Glomerular endothelial cell (primary cell): ENCODE measurements around the gene CD4. TPM values are rescaled to one million over a fixed set of nuclear protein-coding genes. Genes with fewer than 3 reads are reported as not detected.

ENCODE experiments used
- DNase-seq: peaks from one replicate; pipeline ENCODE4 v3.0.0-alpha.2; 2011; ENCODE audit warnings: low read depth, low spot score; ENCODE audit errors: extremely low read depth
- total RNA-seq: library from RNA; depleted of rRNA; stranded (reverse); fragments of >200 nt; gene quantifications from 2 replicates; pipeline ENCODE4 v1.2.3, GENCODE V29; 2015

CD4 gene
- total RNA-seq, 1 donor from 2014 or later, result not detected

DNA sequence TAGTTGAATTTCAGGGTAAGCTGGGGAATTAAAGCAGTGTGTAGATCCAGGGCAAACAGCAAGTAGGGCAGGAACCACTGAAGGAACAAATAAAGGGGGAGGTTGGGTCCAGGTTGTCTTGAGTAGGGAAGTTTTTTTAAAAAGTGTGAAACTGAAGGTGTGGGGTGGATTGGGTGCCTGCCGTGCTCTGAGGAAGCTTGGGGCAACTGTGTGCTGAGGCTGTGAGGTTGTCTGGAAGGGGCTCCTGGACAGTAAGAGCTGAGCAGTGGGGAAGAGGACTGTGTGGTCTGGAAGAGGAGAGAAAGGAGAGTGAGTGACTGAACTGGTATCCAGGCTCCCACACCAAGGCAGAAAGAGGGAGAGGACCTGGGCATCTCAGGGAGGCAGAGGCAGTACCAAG, 21.4 kb downstream of the CD4 start:
- DNase-seq, result no peak

- no peak for DNase-seq
Observed at GRCh38 chr12:6813363-6813762, 24.0 kb downstream of the CD4 start.

DNA sequence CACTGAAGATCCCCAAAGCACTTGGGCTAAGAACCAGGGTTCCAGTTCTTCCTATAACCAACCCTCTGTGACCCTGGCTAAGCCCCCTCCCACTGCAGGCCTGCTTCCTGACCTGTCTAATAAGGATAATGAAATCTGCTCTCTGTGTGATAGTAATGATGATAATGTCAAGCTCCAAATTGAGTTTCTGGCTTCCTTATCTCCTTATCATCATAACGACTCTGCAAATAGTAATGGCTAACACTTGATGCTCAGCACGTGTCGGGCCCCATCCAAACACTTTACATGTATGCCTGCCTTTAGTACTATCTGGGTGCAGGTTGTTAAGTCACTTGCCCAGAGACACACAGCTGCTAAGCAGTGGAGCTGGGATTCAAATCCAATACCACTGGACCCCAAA, 27.3 kb downstream of the CD4 start:
- no peak for DNase-seq

GRCh38 chr12:6817098-6817497, 27.8 kb downstream of the CD4 start:
- DNase-seq, result no peak

DNA sequence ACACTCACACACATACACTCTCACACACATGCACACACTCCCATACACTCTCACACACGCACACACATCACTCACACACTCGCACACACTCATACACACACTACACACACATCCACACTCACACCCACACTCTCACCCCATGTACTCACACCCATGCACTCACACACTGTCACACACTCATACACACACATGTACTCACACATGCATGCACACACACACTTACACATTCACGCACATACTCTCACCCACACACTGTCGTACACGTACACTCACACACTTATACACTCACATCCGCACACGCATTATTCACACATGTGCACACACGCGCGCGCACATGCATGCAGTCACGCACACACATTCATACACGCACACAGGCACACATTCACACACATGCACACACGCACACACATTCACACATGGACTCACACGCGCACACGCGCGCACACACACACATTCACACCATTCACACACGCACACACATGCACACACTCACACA, 28.4 kb downstream of the CD4 start:
- DNase-seq, result no peak

DNA sequence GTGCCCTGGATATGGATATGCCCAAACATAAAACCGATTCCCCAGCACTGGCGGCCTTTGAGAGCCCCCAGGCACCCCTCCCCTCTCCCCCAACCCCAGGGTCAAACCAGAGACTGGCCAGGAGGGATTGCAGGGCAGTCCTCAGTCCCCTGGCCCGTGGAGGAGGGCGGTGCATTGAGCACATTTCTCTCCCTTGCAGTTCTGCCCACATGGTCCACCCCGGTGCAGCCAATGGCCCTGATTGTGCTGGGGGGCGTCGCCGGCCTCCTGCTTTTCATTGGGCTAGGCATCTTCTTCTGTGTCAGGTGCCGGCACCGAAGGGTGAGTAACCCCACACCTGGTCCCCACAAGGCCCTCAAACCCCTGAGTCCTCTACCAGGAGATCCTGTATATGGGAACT, 28.9 kb downstream of the CD4 start:
- no peak for DNase-seq

DNA sequence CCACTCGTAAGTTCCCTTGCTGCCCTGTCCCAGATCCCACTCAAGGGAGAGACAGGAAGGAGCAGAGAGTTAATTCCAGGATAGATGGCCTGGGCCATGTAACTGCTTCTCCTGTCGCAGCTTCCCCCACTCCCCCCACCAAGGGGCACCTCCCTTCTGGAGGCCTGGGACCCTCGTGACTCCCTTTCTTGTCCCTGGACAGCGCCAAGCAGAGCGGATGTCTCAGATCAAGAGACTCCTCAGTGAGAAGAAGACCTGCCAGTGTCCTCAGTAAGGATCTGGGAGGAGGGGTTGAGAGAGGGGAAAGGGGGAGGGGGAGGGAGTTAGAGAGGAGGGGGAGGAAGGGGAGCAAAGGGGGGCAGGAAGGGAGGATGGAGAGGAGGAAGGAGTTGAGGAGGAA, 29.3 kb downstream of the CD4 start:
- DNase-seq, result no peak

DNA sequence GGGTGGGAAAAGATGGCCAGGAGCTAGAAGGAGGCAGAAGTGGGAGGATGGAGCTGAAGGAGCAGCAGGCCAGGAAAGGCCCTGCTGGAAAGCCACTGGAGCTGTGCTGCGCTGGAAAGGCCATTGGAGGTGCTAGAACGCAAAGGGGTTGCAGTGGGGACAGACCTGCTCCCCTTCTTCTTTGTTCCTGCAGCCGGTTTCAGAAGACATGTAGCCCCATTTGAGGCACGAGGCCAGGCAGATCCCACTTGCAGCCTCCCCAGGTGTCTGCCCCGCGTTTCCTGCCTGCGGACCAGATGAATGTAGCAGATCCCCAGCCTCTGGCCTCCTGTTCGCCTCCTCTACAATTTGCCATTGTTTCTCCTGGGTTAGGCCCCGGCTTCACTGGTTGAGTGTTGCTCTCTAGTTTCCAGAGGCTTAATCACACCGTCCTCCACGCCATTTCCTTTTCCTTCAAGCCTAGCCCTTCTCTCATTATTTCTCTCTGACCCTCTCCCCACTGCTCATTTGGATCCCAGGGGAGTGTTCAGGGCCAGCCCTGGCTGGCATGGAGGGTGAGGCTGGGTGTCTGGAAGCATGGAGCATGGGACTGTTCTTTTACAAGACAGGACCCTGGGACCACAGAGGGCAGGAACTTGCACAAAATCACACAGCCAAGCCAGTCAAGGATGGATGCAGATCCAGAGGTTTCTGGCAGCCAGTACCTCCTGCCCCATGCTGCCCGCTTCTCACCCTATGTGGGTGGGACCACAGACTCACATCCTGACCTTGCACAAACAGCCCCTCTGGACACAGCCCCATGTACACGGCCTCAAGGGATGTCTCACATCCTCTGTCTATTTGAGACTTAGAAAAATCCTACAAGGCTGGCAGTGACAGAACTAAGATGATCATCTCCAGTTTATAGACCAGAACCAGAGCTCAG, 30.0 kb downstream of the CD4 start:
- DNase-seq, result no peak

DNA sequence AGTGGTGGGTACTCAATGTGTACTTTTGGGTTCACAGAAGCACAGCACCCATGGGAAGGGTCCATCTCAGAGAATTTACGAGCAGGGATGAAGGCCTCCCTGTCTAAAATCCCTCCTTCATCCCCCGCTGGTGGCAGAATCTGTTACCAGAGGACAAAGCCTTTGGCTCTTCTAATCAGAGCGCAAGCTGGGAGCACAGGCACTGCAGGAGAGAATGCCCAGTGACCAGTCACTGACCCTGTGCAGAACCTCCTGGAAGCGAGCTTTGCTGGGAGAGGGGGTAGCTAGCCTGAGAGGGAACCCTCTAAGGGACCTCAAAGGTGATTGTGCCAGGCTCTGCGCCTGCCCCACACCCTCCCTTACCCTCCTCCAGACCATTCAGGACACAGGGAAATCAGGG, 30.8 kb downstream of the CD4 start:
- DNase-seq, result no peak

GRCh38 chr12:6821591-6822425, 32.5 kb downstream of the CD4 start, which contains the start of gene GPR162:
GPR162 (plus strand) TSS chr12:6821821; CDS start chr12:6823899, 2,078 bp downstream.
- no peak for DNase-seq

DNA sequence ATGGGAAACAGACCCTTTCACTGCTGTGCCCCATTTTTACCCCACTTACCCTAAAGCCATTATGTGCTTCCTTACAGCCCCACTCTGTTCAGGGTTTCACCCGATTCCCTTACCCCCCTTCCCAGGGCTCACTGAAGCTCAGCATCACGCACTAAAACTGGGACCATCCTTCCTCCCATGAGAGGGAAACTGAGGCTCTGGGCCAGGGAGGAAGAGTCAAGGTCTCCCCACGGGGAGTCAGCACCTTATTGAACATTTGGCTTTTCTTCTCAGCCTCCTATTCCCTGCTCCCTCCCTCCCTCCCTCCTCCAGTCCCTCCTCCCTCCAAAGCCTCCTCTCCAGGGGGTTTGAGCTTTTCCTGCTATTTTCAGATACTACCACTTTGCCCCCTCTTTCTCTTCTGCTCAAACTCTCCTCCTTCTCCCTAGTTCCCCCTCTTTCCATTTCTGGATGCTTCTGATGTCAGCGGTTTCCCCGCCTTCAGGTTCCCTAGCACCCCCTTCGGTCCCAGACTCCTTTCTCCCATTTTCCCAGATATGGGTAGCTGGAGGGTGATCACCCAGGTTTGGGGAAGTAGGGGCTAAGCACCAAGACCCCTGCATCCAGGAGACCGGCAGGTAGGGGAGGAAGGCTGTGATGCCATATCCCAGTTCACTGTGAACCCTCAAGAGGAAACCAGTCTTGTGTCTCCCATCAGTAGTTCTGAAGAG, 33.3 kb downstream of the CD4 start:
- no peak for DNase-seq

DNA sequence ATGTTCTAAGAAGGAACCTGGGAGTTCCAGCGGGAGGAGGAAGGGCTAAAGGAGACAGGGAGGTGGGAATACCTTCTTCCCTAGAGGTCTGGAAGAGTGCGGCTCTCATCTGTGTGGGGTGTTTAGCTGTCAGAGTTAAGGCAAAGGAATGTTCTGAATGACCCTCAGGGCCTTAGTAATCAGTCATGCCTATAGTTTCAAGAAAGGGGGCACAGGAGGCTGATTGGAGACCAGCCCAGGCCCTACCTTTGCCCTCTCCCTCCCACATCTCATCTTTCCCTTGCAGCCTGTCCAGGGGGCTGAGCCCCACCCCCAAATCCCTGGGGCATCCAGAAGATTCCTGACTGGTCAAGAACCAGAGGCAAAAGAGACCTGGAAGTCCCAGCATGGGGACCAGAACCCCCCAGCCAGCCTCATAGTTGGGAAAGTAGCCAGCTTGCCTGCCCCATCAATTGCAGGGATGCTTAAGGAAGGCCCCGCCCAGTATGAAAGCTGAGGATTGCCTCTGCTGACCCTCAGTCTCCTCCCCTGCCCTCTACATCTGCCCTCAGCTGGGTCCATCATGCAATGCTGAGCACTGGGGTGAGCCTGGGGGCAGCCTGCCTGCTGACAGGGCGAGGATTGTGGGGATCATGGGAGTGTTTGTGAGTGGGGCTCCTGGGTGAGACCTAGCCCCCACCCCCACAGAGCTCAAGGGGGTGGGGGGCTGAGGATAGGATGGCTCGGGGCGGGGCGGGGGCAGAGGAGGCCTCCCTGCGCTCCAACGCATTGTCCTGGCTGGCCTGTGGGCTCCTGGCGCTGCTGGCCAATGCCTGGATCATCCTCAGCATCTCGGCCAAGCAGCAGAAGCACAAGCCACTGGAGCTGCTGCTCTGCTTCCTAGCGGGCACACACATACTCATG, 34.1 kb downstream of the CD4 start:
- DNase-seq, result no peak

DNA sequence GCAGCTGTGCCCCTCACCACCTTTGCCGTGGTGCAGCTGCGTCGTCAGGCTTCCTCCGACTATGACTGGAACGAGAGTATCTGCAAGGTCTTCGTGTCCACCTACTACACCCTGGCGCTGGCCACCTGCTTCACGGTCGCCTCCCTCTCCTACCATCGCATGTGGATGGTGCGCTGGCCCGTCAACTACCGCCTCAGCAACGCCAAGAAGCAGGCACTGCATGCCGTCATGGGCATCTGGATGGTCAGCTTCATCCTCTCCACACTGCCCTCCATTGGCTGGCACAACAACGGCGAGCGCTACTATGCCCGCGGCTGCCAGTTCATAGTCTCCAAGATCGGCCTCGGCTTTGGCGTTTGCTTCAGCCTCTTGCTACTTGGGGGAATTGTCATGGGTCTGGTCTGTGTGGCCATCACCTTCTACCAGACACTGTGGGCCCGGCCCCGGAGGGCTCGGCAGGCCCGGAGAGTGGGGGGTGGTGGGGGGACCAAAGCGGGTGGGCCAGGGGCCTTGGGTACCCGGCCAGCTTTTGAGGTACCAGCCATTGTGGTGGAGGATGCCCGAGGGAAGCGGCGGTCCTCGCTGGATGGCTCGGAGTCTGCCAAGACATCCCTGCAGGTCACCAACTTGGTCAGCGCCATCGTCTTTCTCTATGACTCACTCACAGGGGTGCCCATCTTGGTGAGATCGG, 34.9 kb downstream of the CD4 start:
- no peak for DNase-seq

DNA sequence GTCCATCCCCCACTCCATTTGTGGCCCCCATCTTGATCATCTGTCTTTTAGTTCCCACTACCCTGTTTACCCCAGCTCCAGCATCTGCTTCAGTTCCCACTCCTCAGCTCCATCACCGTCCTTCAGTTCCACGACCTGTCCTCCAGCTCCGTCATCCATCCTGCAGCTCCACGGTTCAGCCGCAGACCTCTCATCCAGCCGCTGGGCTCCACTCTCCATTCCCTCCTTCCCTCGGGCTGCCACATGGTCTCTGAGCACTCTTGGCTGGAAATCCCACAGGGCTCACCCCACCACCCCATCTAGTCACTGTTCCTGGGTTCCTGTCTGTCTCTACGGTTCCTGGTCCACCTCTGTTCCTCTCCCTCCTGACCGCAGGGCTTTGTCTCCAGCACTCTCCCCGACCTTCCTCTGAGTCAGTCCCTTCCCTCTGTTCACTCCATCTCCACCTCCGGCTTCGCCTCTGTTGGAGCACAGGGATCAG, 35.6 kb downstream of the CD4 start:
- no peak for DNase-seq

- DNase-seq, result peak; percentile 50
Observed at GRCh38 chr12:6825398-6826124, 36.2 kb downstream of the CD4 start.

DNA sequence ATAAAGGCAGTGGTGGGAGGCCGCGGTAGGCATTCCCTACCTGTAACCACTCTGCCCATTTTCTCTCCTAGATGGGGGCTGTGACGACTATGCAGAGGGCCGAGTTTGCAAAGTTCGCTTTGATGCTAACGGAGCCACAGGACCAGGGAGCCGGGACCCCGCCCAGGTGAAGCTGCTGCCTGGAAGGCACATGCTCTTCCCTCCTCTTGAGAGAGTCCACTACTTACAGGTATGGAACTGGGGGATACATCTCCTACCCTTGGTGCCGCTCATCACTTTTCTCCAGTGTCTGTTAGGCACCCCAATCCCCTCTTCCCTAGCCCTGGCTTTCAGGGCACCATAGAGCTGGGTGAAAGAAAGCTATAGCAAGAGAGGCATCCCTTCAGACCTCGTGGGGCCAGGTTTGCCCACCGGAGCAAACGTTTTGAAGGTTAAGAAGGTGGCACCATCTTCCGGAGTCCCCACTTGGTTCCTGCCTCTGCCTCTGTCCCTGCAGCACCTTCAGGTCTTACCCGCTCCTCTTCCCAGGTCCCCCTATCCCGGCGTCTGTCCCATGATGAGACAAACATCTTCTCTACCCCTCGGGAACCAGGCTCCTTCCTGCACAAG, 36.9 kb downstream of the CD4 start:
- DNase-seq, result no peak

- DNase-seq, result no peak
Observed at GRCh38 chr12:6826734-6827436, 37.6 kb downstream of the CD4 start.
